ENCODE data around the gene CSF3. TPM values are rescaled to one million over a fixed set of nuclear protein-coding genes. Genes with fewer than 3 reads are reported as not detected.

Gene CSF3
- total and polyA plus RNA-seq, 2 donors (not counting 1 experiment from before 2014, with no cell fraction given), result not detected

DNA sequence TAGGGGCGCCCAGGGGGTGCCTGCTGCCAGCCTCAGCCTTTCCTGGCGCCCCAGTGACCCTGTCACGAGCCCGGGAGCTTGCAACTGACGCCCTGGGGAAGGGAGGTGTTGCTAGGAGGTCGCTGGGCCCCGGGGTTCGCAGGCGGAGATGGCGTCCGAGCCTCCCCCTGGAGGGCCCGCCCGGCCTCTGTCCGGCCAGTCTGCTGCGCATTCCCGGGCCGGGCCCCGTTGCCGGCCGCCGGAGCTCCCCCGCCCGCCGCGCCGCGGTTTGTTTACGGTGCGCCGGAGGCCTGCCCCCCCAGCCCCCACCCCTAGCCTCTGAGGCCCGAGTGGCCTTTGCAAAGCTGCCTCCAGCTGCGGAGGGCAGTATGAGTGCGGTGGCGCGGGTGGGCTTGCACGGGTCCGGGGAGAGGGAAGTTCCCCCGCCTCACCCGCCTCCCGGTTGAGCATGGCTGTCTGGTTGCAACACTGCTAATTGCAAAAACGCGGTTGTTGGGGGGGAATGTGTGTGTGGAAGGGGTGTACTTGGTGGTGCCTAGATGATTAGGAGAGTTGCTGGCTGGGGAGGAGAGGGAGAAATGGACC, 48.0 kb downstream of the CSF3 start:
- peaks cover 34% of the 10 kb centered on the region for H3K79me2 ChIP-seq (ENCODE audit: control insufficient read depth, insufficient read depth, low read length)
- peak overlapping the region; percentile 43 for H3K27ac ChIP-seq (ENCODE audit: insufficient read depth, low read length)
- H2AFZ ChIP-seq (ENCODE audit: low read length), result peak overlapping the region; percentile 25
- peak overlapping the region; percentile 77 for H3K9ac ChIP-seq (ENCODE audit: insufficient read depth, low read length)
- H3K4me3 ChIP-seq (replicated peaks in 1 of 4; ENCODE audit: control extremely low read depth in 1 of 4, insufficient read depth in 1 of 4, low read depth in 3 of 4, low read length in 4 of 4), result peak overlapping the region; percentile 84 to 95 (median 88)
- H4K20me1 ChIP-seq (ENCODE audit: control insufficient read depth, extremely low read depth, insufficient read depth, low read length), result no peaks in the 10 kb centered on the region
- H3K4me2 ChIP-seq (ENCODE audit: extremely low read depth, insufficient read depth, low read length), result peak overlapping the region; percentile 95
- H3K36me3 ChIP-seq (ENCODE audit: control insufficient read depth, insufficient read depth, low read length), result no peaks in the 10 kb centered on the region
- TF ChIP-seq EZH2 (IDR thresholded peaks at IDR 0.05; ENCODE audit: low read length, missing control alignments), result no peak
- TF ChIP-seq, protein P1, sequence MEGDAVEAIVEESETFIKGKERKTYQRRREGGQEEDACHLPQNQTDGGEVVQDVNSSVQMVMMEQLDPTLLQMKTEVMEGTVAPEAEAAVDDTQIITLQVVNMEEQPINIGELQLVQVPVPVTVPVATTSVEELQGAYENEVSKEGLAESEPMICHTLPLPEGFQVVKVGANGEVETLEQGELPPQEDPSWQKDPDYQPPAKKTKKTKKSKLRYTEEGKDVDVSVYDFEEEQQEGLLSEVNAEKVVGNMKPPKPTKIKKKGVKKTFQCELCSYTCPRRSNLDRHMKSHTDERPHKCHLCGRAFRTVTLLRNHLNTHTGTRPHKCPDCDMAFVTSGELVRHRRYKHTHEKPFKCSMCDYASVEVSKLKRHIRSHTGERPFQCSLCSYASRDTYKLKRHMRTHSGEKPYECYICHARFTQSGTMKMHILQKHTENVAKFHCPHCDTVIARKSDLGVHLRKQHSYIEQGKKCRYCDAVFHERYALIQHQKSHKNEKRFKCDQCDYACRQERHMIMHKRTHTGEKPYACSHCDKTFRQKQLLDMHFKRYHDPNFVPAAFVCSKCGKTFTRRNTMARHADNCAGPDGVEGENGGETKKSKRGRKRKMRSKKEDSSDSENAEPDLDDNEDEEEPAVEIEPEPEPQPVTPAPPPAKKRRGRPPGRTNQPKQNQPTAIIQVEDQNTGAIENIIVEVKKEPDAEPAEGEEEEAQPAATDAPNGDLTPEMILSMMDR (conservative IDR thresholded peaks at IDR 0.05 in 1 of 2, IDR thresholded peaks at IDR 0.05 in 1 of 2; ENCODE audit: low read depth in 1 of 2, low read length in 2 of 2), result no peak
- H3K27me3 ChIP-seq (ENCODE audit: control insufficient read depth, insufficient read depth, low read length), result no peaks in the 10 kb centered on the region
- peaks cover 19% of the 10 kb centered on the region for H3K4me1 ChIP-seq (ENCODE audit: control insufficient read depth, extremely low read depth, insufficient read depth, low read length)
- DNase-seq (ENCODE audit: low read depth in 2 of 2), result no peak
- no peaks in the 10 kb centered on the region for H3K9me3 ChIP-seq (ENCODE audit: control insufficient read depth, insufficient read depth, low read depth, low read length)

DNA sequence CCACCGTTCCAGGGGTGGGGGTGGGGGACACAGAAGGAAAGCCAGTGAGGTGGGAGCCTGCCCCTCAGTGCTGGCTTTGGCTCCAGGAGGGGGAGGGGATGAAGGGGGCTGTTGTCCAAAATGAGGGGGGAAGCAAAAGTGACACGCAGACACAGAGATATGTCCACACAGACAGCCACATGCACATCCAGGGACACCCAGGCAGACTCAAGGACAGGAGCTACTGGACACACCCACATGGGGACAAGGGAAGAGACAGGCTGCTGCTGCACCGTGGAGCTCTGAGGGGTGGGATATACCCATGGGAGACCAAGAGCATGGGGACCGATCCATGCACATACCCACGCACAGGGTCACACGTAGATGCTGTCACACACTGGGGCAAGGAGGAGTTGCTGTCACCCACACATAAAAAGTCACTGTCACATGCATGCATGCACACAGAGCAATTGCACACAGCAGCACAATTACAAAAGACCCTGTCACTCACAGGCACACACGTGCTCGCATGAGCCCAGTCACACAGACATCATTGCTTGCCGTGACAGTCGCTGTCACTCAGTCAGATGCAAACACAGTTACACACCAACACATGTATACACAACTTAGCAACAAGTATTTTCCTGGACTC, 48.8 kb downstream of the CSF3 start:
- H2AFZ ChIP-seq (ENCODE audit: low read length), result no peak overlapping the region
- H3K27me3 ChIP-seq (ENCODE audit: control insufficient read depth, insufficient read depth, low read length), result no peaks in the 10 kb centered on the region
- DNase-seq (ENCODE audit: low read depth in 2 of 2), result no peak
- H4K20me1 ChIP-seq (ENCODE audit: control insufficient read depth, extremely low read depth, insufficient read depth, low read length), result no peaks in the 10 kb centered on the region
- peaks cover 26% of the 10 kb centered on the region for H3K4me1 ChIP-seq (ENCODE audit: control insufficient read depth, extremely low read depth, insufficient read depth, low read length)
- H3K9me3 ChIP-seq (ENCODE audit: control insufficient read depth, insufficient read depth, low read depth, low read length), result no peaks in the 10 kb centered on the region
- H3K27ac ChIP-seq (ENCODE audit: insufficient read depth, low read length), result peak overlapping the region; percentile 4
- no peak overlapping the region for H3K9ac ChIP-seq (ENCODE audit: insufficient read depth, low read length)
- peaks cover 35% of the 10 kb centered on the region for H3K79me2 ChIP-seq (ENCODE audit: control insufficient read depth, insufficient read depth, low read length)
- peak overlapping the region; percentile 84 to 95 (median 88) for H3K4me3 ChIP-seq (replicated peaks in 1 of 4; ENCODE audit: control extremely low read depth in 1 of 4, insufficient read depth in 1 of 4, low read depth in 3 of 4, low read length in 4 of 4)
- TF ChIP-seq, protein P1 (conservative IDR thresholded peaks at IDR 0.05 in 1 of 2, IDR thresholded peaks at IDR 0.05 in 1 of 2; ENCODE audit: low read depth in 1 of 2, low read length in 2 of 2), result no peak
- TF ChIP-seq EZH2 (IDR thresholded peaks at IDR 0.05; ENCODE audit: low read length, missing control alignments), result no peak
- peak overlapping the region; percentile 95 for H3K4me2 ChIP-seq (ENCODE audit: extremely low read depth, insufficient read depth, low read length)
- no peaks in the 10 kb centered on the region for H3K36me3 ChIP-seq (ENCODE audit: control insufficient read depth, insufficient read depth, low read length)

DNA sequence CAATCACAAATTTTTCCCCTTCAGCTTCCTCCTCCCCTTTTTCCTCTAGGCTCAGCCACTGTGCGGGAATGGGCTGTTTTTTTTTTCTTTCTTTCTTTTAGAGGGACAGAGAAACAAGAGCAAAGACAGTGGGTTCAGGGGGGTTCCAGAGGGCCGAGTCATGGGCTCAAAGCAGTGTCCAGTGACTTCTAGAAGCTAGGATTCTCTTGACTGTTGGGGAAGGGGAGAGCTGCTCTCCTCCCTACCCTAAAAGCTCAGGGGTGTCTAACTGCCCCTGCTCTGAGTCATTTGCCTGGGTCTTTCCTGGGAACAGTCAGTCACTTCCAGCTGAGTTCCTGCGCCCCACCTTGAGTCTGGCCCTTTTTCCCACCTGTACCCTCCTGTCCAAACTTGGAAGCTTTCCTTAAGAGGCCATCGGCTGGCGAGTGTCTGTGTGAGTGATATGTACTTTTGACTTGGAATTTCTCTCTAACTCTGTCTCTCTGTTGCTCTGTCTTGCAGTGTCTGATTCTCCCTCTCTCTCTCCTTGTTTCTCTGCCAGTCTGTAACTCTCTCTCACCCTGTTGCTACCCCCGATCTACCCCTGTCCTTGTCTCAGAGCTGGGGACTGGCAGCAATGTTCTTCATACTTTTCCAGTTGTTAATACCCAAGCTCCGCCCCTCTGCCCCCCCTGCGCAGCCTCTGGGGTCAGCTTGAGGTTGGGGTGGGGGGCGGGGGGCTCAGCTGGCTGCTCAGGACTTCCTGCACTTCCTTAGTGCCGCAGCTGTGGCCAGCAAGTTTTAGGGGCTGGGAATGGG, 49.9 kb downstream of the CSF3 start:
- H3K36me3 ChIP-seq (ENCODE audit: control insufficient read depth, insufficient read depth, low read length), result no peaks in the 10 kb centered on the region
- no peaks in the 10 kb centered on the region for H3K9me3 ChIP-seq (ENCODE audit: control insufficient read depth, insufficient read depth, low read depth, low read length)
- H3K27me3 ChIP-seq (ENCODE audit: control insufficient read depth, insufficient read depth, low read length), result no peaks in the 10 kb centered on the region
- H2AFZ ChIP-seq (ENCODE audit: low read length), result no peak overlapping the region
- no peak overlapping the region for H3K9ac ChIP-seq (ENCODE audit: insufficient read depth, low read length)
- H3K27ac ChIP-seq (ENCODE audit: insufficient read depth, low read length), result no peak overlapping the region
- H4K20me1 ChIP-seq (ENCODE audit: control insufficient read depth, extremely low read depth, insufficient read depth, low read length), result no peaks in the 10 kb centered on the region
- peaks cover 42% of the 10 kb centered on the region for H3K79me2 ChIP-seq (ENCODE audit: control insufficient read depth, insufficient read depth, low read length)
- H3K4me2 ChIP-seq (ENCODE audit: extremely low read depth, insufficient read depth, low read length), result peak overlapping the region; percentile 95
- DNase-seq (ENCODE audit: low read depth in 2 of 2), result peak; percentile 53 to 72
- peak overlapping the region; percentile 5 to 95 (median 84) for H3K4me3 ChIP-seq (replicated peaks in 1 of 4; ENCODE audit: control extremely low read depth in 1 of 4, insufficient read depth in 1 of 4, low read depth in 3 of 4, low read length in 4 of 4)
- TF ChIP-seq, protein P1 (conservative IDR thresholded peaks at IDR 0.05 in 1 of 2, IDR thresholded peaks at IDR 0.05 in 1 of 2; ENCODE audit: low read depth in 1 of 2, low read length in 2 of 2), result no peak
- TF ChIP-seq EZH2 (IDR thresholded peaks at IDR 0.05; ENCODE audit: low read length, missing control alignments), result no peak
- H3K4me1 ChIP-seq (ENCODE audit: control insufficient read depth, extremely low read depth, insufficient read depth, low read length), result peaks cover 34% of the 10 kb centered on the region
